Esophagus squamous epithelium (tissue), 5 donors: Measurements from ENCODE around the gene RIMS4. TPM values are rescaled to one million over a fixed set of nuclear protein-coding genes. Genes with fewer than 3 reads are reported as not detected.

ENCODE experiments used
- DNase-seq: peaks from one replicate; lab custom pipeline; 2025; lab: John Stamatoyannopoulos, UW
- H3K27ac ChIP-seq, 4 donors: fragments of 200-600 bp; sonication (generic); one replicate each; pipeline ENCODE4 v1.5.1; 2016 to 2019; ENCODE audit warnings: mild to moderate bottlenecking in 1 of 4
- H3K27me3 ChIP-seq, 4 donors: fragments of 200-600 bp; sonication (generic); 1 replicate in 3 of 4; 2 replicates in 1 of 4; pipeline versions ENCODE4 v1.5.1 to v1.6.0; 2017 to 2021; ENCODE audit warnings: antibody characterized with exemption in 1 of 4
- H3K36me3 ChIP-seq, 3 donors: fragments of 200-600 bp; sonication (generic); one replicate each; pipeline ENCODE4 v1.5.1; 2016 to 2019
- H3K4me1 ChIP-seq, 3 donors: fragments of 200-600 bp; sonication (generic); one replicate each; pipeline ENCODE4 v1.5.1; 2017 to 2019
- H3K4me3 ChIP-seq, 4 donors: fragments of 200-600 bp; sonication (generic); 1 replicate in 3 of 4; 2 replicates in 1 of 4; pipeline ENCODE4 v1.5.1; 2016 to 2019; ENCODE audit warnings: mild to moderate bottlenecking in 2 of 4, moderate library complexity in 1 of 4
- H3K9me3 ChIP-seq, 3 donors: fragments of 200-600 bp; sonication (generic); one replicate each; pipeline ENCODE4 v1.5.1; 2016 to 2019
- POLR2A ChIP-seq, 4 donors: fragments of 450-650 bp; IDR thresholded peaks; one replicate each; pipeline ENCODE4 v1.6.1; 2017; ENCODE audit warnings: antibody characterized with exemption in 4 of 4, mild to moderate bottlenecking in 4 of 4, moderate library complexity in 3 of 4
- WGBS, 2 donors: methylation state at CpG; one replicate each; pipeline ENCODE4 v1.1.5; 2018; 5-methylcytosine and 5-hydroxymethylcytosine counted together
- intact Hi-C: fragments of 100-400 bp; cut with DNase I; formaldehyde crosslinking; loops from one replicate; pipeline ENCODE4 v1.15.0; 2022
- total RNA-seq, 4 donors: library from RNA; depleted of rRNA; stranded (reverse); fragments of >200 nt; gene quantifications; one replicate each; pipeline ENCODE4 v1.1.0, GENCODE V29; 2016
- TF ChIP-seq, protein P1 (sequence below), 6 experiments: fragments of 450-650 bp in 4 of 6; fragments of 200-600 bp in 2 of 6; sonication (generic) in 2 of 6; IDR thresholded peaks; one replicate each; pipeline ENCODE4 v1.5.1; 2016 to 2019; ENCODE audit warnings: antibody characterized with exemption in 6 of 6, mild to moderate bottlenecking in 4 of 6, moderate library complexity in 4 of 6
- donor health status: DM: yes; HTN: yes; CAD: no.

Gene RIMS4
- total RNA-seq = 1 to 10 TPM in 1 of 4 donors, under 1 TPM in 1, not detected in 2; 0.32 to 1.7 TPM

DNA sequence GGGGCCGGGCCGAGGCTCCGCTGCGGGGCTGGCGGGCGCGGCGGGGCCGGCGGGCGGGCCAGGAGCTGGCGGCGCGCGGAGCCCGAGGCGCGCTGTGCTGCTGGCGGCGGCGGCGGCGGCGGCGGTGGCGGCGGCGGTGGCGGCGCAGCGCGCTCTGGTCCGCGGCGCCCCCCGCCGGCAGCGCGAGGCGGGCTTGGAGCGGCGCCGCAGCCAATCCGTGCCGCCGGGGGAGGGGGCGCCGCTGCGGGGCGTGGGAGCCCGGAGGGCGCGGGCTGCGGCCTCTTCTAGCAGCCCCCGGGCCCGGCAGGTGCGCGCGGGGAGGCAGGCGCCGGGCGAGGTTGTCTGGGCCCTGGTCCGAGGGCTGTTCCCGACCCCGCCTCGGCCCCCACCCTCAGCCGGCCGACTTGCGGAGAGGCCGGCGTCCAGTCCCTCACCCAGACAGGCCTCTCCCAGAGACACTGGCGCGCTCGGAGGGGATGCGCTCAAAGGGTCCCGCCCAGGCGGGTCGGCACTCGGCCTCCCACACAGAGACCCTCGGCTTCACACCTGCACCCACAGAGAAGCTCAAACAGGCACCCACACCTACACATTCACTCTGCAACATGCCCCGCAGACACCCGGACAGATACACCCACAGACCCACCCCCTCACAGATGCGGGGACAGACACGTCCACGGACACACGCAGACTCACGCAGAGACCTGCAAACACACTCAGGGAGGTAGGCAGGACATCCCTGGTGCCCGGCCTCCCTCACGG, at the start of gene RIMS4:
RIMS4 (minus strand) TSS at position 156 of the 759 bp plus-strand sequence. CDS start 275 bp downstream, outside the sequence.
- WGBS, 2 donors = 28% methylated on average over 8 of the region's 89 CpGs; no CpG with 5 or more reads in 1 of the 2 donors
- H3K36me3 ChIP-seq = no peaks in the 10 kb centered on the region
- H3K9me3 ChIP-seq = peaks cover 0 to 17% (median 11%) of the 10 kb centered on the region in 3 donors
- TF ChIP-seq, protein P1, sequence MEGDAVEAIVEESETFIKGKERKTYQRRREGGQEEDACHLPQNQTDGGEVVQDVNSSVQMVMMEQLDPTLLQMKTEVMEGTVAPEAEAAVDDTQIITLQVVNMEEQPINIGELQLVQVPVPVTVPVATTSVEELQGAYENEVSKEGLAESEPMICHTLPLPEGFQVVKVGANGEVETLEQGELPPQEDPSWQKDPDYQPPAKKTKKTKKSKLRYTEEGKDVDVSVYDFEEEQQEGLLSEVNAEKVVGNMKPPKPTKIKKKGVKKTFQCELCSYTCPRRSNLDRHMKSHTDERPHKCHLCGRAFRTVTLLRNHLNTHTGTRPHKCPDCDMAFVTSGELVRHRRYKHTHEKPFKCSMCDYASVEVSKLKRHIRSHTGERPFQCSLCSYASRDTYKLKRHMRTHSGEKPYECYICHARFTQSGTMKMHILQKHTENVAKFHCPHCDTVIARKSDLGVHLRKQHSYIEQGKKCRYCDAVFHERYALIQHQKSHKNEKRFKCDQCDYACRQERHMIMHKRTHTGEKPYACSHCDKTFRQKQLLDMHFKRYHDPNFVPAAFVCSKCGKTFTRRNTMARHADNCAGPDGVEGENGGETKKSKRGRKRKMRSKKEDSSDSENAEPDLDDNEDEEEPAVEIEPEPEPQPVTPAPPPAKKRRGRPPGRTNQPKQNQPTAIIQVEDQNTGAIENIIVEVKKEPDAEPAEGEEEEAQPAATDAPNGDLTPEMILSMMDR (IDR thresholded peaks at IDR 0.05) = no peak
- no peak for DNase-seq
- H3K27me3 ChIP-seq = peaks cover 8 to 76% (median 12%) of the 10 kb centered on the region in 4 donors
- H3K27ac ChIP-seq = no peak within 1 kb of the TSS
- intact Hi-C loops = no loop called here
- peaks cover 0 to 12% (median 3%) of the 10 kb centered on the region in 3 donors for H3K4me1 ChIP-seq
- peak within 1 kb of the TSS in 2 of 4 donors; percentile 33 to 56 for H3K4me3 ChIP-seq

DNA sequence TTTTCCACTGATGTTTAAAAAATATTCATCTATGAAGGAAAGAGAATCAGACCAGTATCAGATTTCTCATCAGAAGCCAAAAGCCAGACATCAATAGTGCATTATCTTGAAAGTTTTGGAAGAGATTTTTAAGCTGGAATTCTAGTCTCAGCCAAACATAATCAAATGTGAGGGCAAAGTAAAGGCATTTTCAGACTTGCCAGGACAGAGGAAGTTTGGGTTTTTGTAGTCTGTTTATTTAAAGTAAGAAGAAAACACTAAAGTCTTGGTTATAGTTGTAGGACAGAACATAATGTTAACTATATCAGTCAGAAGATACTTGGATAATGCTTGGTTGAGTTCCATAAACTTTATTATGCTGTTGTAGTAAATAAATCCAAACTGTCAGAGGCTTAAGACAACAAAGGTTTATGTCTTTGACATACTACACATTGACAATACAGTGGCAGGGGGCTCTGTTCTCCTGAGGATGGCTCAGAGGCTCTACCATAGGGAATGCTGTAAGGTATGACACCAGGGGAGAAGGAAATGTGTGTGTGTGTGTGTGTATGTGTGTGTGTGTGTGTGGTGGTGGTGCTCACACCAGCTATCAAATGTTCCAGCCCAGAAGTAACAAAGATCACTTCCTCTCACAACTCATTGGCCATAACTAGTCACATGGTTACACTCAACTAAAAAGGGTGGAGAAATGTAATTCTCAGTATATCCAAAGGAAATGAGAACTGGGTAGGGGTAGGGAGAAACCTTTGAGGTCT, 48.4 kb upstream of the RIMS4 start:
- Histone ChIP-seq H3K27me3 (no peaks in the 10 kb centered on the region), H3K9me3 (no peaks in the 10 kb centered on the region), H3K27ac (peak overlapping the region in 1 of 4 donors; percentile 9), H3K36me3 (no peaks in the 10 kb centered on the region), H3K4me1 (peaks cover 6 to 21% (median 8%) of the 10 kb centered on the region in 3 donors), H3K4me3 (no peak overlapping the region)
- DNase-seq = no peak
- intact Hi-C loops = no loop called here
- TF ChIP-seq POLR2A (IDR thresholded peaks at IDR 0.05) = no peak
- TF ChIP-seq, protein P1 (IDR thresholded peaks at IDR 0.05) = no peak

DNA sequence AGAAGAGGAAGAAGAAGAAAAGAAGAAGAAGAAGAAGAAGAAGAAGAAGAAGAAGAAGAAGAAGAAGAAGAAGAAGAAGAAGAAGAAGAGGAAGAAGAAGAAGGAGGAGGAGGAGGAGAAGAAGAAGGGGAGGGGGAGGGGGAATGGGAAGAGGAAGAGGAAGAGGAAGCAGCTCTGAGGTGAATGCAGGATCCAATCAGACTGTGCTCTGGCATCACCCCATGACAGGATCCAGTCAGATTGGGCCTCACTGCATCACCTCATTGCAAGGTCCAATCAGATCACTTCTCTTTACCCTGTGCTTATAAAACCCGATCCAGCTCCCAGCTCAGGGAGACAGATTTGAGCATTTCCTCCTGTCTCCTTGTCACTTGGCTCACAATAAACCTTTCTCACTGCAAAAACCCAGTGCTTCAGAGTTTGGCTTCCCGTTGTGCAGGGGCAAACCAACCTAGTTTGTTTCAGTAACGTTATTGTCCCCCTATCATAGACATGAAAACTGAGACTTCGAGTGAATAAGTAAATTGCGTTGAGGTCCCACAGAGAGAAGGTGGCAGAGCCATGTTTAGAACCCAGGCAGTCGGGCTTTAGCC, 46.6 kb upstream of the RIMS4 start:
- Histone ChIP-seq H3K9me3 (no peaks in the 10 kb centered on the region), H3K4me1 (peaks cover 3 to 9% (median 8%) of the 10 kb centered on the region in 3 donors), H3K36me3 (no peaks in the 10 kb centered on the region), H3K4me3 (no peak overlapping the region), H3K27me3 (no peaks in the 10 kb centered on the region), H3K27ac (no peak overlapping the region)
- DNase-seq = no peak
- 85 to 88% methylated on average over 6 of the region's 6 CpGs for WGBS, 2 donors
- TF ChIP-seq POLR2A (IDR thresholded peaks at IDR 0.05) = no peak
- TF ChIP-seq, protein P1 (IDR thresholded peaks at IDR 0.05) = no peak
- intact Hi-C loops = no loop called here

DNA sequence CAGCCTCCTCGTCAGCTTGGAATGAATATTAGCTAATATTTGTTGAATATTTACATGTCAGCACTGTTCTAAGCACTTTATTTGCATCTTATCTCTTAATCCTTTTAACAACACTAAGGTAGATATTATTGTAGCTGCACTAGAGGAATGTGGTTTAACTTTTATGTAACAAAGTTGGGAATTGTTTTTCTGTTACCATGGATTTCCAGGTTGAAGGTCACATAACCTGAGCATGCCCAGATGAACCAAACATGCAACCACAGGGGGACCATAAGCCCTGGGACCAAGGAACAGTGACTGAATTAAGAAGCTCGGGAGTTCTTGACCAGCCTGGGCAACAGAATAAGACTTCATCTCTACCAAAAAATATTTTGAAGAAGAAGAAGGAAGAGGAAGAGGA, 46.1 kb upstream of the RIMS4 start:
- Histone ChIP-seq H3K36me3 (no peaks in the 10 kb centered on the region), H3K27ac (no peak overlapping the region), H3K4me1 (peaks cover 0 to 6% (median 5%) of the 10 kb centered on the region in 3 donors), H3K4me3 (no peak overlapping the region), H3K27me3 (no peaks in the 10 kb centered on the region), H3K9me3 (no peaks in the 10 kb centered on the region)
- WGBS, 2 donors = 48 to 57% methylated on average over 2 of the region's 2 CpGs
- DNase-seq = no peak
- intact Hi-C loops = no loop called here
- no peak for TF ChIP-seq POLR2A (IDR thresholded peaks at IDR 0.05)
- TF ChIP-seq, protein P1 (IDR thresholded peaks at IDR 0.05) = no peak
